HG02610 (cell line): Measurements from ENCODE around the gene CDCA5.
"Not testable (repeated sequence)": the region's sequence is repeated elsewhere in the genome, so short reads cannot be mapped to it uniquely, and the experiment has no call there.

ENCODE experiments used
- ATAC-seq: cut with Tn5 transposase; IDR thresholded peaks from one replicate; pipeline ENCODE4 v1.9.1; 2021; ENCODE audit warnings: mild to moderate bottlenecking, moderate library complexity; ENCODE audit not compliant: unreplicated experiment

The CDCA5 gene

DNA sequence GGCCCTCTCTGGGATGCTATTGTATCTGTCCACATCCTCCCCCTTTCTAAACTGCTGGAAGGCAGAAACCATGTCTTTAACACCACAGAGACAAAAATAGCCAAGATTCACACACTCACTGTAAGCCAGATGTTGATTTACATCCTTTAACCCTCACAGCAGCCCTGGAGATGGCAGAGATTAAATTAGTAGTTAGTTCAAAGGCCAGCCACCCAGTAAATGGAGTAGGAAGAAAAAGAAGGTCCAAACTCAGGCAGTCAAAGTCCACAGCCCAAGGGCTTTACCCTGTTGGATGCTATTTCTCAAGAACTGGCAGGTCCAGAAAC lies 35.8 kb upstream of the CDCA5 start:
- ATAC-seq = no peak

DNA sequence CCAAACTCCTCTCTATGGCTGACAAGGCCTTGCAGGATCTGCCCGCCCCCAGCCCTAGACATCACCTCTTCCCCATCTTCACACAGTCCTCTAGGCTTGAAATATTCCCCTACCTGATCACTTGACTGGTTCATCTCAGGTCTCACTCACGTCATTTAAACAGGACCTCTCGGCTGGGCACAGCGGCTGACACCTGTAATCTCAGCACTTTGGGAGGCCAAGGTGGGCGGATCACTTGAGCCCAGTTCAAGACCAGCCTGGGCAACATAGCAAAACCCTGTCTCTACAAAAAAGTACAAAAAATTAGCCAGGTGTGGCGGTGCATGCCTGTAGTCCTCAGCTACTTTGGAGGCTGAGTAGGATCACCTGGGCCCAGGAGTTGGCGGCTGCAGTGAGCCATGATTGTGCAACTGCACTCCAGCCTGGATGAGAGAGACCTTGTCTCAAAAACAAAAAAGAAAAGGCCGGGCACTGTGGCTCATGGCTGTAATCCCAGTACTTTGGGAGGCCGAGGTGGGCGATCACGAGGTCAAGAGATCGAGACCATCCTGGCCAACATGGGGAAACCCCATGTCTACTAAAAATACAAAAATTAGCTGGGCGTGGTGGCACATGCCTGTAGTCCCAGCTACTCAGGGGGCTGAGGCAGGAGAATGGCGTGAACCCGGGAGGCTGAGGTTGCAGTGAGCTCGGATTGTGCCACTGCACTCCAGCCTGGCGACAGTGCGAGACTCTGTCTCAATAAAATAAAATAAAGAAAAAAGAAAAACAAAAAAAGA lies 35.2 kb upstream of the CDCA5 start:
- not testable (repeated sequence) for ATAC-seq

DNA sequence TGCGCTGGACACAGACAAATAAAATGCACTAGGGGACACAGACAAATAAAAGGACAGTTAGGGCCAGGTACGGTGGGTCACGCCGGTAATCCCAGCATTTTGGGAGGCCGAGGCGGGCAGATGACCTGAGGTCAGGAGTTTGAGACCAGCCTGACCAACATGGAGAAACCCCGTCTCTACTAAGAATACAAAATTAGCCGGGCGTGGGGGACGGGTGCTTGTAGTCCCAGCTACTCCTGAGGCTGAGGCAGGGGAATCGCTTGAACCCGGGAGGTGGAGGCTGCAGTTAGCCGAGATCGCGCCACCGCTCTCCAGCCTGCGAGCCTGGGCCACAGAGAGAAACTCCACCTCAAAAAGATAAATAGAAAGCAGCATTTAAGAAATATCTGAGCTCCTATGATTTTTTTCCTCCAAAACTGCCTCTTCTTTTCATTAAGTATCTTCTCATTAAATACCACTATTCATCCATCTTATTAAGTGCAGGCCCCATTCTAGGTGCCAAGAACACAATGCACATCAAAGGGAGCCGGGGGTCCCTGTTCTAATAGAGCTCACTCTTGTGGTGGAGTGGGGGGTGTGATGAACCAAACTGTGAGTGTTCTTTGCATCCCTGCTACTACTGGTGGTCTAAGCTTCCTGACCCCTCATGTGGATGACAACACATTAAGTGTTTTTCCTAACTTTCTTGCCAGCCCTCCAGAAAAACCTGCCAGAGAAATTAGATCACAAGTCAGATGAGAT lies 34.4 kb upstream of the CDCA5 start:
- no peak for ATAC-seq

DNA sequence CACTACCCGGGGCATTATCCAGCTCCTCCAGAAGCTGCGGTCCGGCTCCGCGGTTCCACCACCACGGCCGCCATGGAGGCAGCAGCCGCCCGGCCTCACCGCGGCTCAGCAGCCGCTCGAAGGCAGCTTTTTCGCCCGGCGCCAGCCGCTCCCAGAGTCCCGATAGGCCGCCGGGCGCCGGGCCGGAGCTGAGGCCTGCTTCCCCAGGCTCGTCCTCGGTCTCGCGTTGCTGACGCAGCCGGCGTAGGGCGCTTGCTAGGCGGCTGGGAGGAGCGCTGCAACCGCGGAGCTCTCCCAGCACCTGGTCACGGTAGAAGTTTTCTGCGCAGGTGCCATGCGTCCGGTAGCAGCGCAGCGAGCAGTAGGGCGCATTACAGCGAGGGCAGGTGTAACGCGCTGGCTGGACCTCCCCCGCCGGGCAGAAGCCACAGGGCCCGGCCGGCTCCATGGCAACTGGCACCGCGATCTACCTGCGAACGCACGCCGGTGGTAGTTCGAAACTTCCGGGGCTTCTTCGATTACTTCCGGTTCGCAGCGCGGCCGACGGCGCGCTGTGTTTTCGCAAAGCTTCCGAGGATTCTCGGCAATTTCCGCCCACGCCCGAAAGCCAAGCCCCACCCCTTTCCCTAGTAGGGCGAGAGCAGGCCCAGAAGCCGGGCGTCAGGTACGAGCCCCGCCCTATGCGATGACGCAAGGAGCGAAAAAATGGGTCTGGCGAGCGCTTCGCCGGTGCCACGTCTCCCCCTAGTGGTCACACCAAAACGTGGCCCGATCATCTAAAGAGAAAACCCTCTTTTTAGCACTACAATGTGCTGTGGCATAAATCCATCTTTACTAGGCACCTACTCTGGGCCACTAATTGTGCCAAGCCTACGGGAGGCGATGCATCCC lies 33.6 kb upstream of the CDCA5 start, which contains the start of gene ZNHIT2:
Gene ZNHIT2 (minus strand): TSS at position 496 of the 891 bp plus-strand sequence. CDS start 48 bp downstream, at position 448.
- peak; percentile 50 for ATAC-seq

DNA sequence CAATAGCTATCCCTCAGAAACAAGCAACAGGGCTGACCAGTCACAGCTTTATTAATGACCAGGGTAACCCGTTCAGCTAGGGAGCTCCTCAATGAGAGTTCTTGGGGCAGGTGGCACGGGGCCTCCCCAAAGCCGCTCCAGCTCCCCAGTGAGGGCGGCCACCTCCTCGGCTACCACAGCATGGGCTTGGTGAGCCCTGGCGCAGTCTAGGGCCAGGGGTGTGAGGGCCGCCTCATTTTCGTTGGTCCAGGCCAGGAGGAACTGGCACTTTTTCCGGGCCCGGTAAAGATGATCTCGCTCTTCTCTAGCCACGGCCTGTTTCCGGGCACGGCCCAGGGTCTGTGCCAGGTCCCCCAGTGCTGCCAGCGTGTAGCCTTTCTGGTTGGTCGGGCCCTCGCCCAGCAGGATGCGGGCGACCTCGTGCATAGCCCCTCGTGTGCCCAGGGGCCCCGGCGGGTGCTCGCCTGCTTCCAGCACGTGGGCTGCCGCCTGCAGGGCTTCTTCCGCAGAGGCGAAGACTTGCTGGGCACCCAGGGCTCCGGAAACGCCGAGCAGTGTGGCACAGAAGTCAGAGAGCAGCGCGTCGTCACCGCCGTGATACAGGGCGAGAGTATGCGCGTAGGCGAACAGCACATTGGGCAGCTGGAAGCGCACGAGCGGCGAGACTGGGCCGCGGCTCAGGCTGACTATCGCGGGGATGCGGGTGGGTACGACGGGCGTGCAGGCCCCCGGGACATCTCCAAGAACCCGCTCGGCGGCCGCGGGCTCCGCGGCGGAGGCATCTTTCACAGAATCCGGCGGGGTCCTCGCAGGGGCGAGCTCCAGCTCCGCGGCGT lies 32.7 kb upstream of the CDCA5 start:
- peak; percentile 1 for ATAC-seq

DNA sequence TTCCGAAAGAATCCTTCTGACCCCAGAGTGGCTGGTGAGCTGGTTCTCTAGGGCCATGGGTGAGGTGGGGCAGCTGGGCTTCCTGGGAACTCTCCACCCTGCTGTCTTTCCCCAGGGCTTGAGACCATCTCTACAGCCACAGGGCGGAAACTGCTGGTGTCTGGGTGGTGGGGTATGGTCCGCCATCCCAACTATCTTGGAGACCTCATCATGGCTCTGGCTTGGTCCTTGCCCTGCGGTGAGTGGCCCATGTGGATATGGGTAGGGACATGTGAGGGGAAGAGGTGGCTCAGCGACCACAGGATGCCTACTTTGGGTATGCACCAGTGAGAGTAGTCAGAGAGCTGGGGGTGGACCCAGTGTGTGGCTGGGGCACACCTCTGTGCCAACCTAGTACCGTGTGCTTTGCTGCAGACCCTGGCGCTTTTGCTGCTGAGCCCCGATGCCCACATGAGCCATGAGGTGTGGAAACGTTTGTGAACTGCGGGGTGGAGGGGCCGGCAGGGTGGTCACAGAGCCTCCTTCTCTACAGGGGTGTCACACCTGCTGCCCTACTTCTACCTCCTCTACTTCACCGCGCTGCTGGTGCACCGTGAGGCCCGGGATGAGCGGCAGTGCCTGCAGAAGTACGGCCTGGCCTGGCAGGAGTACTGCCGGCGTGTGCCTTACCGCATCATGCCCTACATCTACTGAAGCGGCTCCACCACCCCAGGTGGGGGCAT lies 31.7 kb upstream of the CDCA5 start:
- ATAC-seq = no peak

DNA sequence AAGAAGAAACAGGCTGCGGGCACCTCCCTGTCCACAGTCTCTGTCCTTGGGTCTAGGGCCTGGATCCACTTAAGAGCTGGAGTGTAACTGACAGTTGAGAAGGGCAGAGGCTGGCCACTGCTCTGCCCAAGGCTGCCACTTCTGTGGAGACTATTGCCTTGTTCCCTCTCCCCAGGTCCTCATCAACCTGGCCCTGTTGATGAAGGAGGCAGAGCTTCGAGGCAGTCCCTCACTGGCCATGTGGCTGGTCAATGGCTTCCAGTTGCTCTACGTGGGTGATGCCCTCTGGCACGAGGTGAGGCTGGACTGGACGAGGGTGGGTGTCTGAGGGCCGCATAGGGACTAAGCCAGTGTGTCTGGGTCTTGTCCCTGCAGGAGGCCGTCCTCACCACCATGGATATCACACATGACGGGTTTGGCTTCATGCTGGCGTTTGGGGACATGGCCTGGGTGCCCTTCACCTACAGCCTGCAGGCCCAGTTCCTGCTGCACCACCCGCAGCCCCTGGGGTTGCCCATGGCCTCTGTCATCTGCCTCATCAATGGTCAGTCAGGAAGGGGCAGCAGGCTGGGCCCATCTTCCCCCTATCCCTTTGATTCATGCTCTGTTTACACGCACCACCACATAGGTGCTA lies 30.8 kb upstream of the CDCA5 start:
- ATAC-seq = no peak

DNA sequence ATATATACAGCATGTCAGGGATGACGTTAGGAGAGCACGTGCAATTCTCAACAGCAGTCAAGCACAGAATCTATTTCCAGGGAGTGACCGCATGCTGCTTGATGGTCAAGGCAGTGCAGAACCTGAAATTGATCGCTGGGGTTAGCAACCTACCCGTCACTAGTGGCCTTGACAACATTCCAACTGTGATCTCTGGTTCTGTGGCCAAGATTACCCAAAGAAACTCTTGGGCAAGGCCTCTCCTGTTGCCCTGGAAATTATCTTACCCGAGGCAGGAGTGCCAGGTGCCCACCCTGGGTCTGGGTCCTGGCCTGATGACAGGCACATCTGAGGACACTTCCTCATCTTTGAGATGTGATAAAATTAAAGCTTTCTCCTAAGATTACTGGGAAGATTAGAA lies 30.0 kb upstream of the CDCA5 start:
- ATAC-seq = no peak

DNA sequence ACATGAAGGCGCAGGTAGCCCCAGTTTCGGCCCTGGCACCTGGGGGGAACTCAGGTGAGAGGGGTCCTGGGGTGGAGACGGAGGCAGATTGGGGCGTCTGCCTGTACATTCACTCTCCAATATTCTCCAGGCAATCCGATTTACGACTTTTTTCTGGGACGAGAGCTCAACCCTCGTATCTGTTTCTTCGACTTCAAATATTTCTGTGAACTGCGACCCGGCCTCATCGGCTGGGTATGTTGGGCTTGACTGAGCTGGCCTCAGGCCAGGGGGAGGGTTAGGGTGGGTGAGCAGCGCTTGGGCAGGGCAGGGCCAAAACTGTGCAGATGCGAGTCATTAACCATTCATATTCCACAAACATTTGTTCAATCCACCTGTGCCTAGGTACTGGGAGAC lies 29.5 kb upstream of the CDCA5 start:
- ATAC-seq = no peak

DNA sequence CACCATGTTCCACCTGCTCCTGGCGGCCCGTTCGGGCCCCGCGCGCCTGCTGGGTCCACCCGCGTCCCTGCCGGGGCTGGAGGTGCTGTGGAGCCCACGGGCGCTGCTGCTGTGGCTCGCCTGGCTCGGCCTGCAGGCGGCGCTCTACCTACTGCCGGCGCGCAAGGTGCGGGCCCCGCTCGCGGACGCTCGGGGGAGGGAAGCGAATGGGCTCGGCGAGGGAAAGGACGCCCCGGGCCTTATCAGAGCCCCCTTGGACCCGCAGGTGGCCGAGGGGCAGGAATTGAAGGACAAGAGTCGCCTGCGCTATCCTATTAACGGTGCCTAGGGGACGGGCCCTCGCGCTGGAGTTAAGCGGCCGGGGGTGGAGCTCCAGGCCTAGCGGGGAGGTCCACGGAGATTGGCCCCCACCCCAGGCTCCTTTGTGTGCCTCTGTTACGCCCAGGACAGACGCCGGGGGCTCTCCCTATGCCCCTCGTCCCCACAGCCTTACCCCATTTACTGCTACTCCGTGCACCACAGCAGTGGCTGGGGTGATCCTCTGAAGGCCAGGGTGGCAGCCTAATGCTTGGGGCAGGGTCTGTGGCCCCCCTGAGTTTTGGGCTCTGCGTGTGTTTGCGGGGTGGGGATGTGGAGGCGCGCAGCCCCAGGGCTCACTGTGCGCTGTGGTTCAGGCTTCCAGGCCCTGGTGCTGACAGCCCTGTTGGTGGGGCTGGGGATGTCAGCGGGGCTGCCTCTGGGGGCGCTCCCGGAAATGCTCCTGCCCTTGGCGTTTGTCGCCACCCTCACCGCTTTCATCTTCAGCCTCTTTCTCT lies 28.9 kb upstream of the CDCA5 start:
- ATAC-seq = no peak

DNA sequence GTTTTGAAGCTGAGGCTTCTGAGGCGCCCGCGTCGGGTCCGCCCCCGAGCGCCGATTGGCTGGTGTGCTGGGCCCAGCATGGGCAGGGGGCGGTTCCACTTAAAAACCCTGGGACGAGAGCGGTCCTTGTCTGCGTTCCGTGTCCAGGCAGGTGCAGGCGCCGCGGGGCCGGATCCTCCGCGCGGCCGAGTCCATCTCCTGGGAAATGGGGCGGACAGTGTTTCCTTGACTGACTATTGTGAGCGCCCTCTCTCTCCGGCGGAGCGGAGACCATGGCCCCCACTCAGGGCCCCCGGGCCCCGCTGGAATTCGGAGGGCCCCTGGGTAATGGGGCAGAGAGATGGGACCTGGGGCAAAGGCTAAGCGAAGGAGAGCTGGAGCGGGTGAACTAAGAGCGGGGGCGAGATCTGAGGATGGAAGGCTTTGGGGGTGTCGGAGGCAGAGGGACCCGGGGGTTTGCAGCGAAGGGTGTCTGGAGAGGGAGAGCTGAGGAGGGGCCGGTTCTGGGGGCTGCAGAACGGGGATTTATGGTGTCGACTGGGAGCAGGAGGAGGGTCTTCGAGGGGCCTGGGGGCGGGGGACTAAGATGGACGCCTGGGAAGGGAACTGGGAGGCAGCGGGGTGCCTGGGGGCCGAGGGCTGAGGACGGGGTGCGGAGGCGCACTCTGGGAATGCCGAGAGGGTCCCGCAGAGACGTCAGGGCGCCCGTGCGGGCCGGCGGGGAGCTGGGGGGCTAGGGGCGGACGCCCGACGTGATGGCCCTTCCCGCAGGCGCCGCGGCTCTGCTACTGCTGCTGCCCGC lies 28.1 kb upstream of the CDCA5 start, which contains the start of gene TM7SF2:
Gene TM7SF2 (plus strand): TSS at position 129 of the 802 bp plus-strand sequence. CDS start 144 bp downstream, at position 273.
- ATAC-seq = peak; percentile 66

DNA sequence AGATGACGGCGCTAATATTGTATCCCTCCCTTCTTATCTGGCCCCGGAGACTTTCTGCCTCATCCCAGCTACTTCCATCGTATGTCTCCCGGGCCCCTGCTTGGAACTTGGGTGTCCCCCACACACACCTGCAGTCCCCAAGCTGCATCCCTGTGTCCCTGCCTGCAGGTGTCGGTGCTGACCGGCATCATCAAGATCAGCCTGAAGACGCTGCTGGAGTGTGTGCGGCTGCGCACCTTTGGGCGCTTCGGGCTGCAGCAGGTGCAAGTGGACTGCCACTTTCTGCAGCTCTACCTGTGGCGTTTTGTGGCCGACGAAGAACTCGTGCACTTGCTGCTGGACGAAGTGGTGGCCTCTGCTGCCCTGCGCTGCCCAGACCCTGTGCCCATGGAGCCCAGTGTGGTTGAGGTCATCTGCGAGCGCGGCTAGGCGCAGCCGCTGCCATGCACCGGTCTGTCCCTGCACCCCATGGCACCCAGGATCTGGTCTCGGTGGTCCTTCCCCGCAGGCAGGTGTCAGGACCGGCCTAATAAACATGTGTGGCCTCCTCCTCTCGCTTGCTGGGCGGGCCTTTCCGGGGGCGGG lies 27.4 kb upstream of the CDCA5 start:
- ATAC-seq = no peak

DNA sequence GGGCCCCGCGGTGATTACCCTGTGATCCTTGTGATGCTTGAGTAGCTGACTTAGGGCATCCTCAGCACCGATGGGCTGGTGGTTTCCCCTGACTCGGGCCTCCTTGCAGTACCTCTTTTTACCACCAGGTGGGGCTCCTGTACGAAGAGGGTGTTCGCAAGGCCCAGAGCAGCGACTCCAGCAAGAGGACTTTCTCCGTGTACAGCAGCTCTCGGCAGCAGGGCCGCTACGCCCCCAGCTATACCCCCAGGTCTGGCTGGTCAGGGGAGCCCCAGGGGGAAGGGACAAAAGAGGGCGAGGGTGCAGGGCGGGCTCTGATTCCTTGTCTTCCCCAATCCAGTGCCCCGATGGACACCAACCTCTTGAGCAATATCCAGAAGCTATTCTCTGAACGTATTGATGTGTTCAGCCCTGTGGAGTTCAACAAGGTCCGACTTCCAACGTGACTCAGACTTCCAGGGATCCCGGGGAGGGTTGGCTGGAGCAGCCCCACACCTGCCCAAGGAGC lies 26.6 kb upstream of the CDCA5 start:
- no peak for ATAC-seq

DNA sequence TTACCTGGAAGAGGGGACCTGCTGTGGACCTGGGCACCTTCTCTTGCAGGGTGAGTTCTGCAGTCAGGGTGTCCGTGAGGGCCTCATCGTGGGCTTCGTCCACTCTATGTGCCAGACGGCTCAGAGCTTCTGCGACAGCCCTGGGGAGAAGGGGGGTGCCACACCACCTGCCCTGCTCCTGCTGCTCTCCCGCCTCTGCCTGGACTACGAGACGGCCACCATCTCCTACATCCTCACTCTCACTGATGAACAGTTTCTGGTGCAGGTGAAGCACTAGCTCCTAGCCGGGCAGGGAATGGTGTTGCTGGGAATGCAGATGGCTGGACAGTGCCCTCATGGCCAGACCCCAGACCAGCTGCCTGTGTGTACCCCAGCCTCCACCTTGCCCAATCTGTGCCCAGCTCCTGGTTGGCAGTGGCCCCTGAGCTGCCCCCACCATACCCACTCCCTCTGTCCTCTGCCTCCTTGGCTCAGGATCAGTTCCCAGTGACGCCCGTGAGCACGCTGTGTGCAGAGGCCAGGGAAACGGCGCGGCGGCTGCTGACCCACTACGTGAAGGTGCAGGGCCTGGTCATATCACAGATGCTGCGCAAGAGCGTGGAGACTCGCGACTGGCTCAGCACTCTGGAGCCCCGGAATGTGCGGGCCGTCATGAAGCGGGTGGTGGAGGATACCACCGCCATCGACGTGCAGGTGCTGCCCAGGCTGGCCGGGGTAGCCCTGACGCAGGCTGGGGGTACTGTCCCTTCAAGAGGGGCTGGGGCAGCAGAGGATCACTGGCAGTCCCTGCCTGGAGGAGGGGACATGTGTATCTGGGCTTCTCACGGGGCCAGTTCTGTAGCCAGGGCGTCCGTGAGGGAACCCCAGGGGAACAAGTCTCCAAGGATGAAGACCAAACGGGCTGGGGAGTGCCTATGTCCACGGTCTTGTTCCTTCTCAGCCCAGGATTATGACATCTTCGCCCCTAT lies 25.7 kb upstream of the CDCA5 start:
- no peak for ATAC-seq

DNA sequence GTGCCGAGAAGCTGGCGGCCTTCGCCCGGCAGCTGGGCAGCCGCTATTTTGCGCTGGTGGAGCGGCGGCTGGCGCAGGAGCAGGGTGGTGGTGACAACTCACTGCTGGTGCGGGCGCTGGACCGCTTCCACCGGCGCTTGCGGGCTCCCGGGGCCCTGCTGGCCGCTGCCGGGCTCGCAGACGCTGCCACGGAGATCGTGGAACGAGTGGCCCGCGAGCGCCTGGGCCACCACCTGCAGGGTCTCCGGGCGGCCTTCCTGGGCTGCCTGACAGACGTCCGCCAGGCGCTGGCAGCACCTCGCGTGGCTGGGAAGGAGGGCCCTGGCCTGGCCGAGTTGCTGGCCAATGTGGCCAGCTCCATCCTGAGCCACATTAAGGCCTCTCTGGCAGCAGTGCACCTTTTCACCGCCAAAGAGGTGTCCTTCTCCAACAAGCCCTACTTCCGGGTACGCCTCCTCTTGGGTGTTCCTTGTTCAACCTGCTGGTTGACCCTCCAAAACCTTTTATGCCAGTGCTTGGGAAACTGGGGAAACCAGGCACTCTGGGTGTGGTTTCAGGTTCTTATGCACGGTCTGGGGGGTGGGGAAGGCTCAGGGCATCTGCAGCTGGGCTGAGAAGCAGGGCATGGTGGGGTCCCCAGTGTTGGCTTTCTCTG lies 24.8 kb upstream of the CDCA5 start:
- no peak for ATAC-seq
